Glutamatergic neuron (in vitro differentiated cells): ENCODE data around the gene MED26. TPM values are rescaled to one million over a fixed set of nuclear protein-coding genes. Genes with fewer than 3 reads are reported as not detected.

Experiments
- DNase-seq: peaks from one replicate; pipeline ENCODE4 v3.0.0; 2022
- H3K27ac Mint-ChIP-seq: one replicate; pipeline ENCODE4 v1.8.0; 2020; ENCODE audit warnings: mild to moderate bottlenecking, mixed read lengths, inconsistent platforms; ENCODE audit not compliant: unreplicated experiment
- H3K27me3 Mint-ChIP-seq: one replicate; pipeline ENCODE4 v1.8.0; 2020; ENCODE audit warnings: mild to moderate bottlenecking, moderate library complexity, mixed read lengths, inconsistent platforms; ENCODE audit not compliant: unreplicated experiment
- H3K36me3 Mint-ChIP-seq: one replicate; pipeline ENCODE4 v1.8.0; 2020; ENCODE audit warnings: mild to moderate bottlenecking, mixed read lengths, inconsistent platforms; ENCODE audit not compliant: unreplicated experiment
- H3K4me1 Mint-ChIP-seq: one replicate; pipeline ENCODE4 v1.8.0; 2020; ENCODE audit warnings: mild to moderate bottlenecking, low read depth, mixed read lengths, inconsistent platforms; ENCODE audit not compliant: unreplicated experiment
- H3K4me3 Mint-ChIP-seq: one replicate; pipeline ENCODE4 v1.8.0; 2020; ENCODE audit warnings: mild to moderate bottlenecking, mixed read lengths, inconsistent platforms; ENCODE audit not compliant: unreplicated experiment
- H3K9me3 Mint-ChIP-seq: one replicate; pipeline ENCODE4 v1.8.0; 2020; ENCODE audit warnings: mild to moderate bottlenecking, moderate library complexity, mixed read lengths, inconsistent platforms; ENCODE audit not compliant: unreplicated experiment
- total RNA-seq: library from RNA; stranded (reverse); fragmentation: NEBNext Ultra II Directional; extraction: Animal tissue kit (Norgen Biotek cat#: 25700); gene quantifications from one replicate; pipeline ENCODE4 v1.2.1, GENCODE V29; 2021; ENCODE audit not compliant: unreplicated experiment
- TF ChIP-seq, protein P1 (sequence below): fragments of 200-600 bp; sonication (generic); IDR thresholded peaks from one replicate; pipeline ENCODE4 v1.5.0; 2021; ENCODE audit not compliant: partially characterized antibody, unreplicated experiment

Gene MED26
- total RNA-seq, 1 donor from 2014 or later, result 9.8 TPM

GRCh38 chr19:16619457-16619856, 8.5 kb downstream of the MED26 start:
- no peaks in the 10 kb centered on the region for H3K36me3 Mint-ChIP-seq
- TF ChIP-seq, protein P1, sequence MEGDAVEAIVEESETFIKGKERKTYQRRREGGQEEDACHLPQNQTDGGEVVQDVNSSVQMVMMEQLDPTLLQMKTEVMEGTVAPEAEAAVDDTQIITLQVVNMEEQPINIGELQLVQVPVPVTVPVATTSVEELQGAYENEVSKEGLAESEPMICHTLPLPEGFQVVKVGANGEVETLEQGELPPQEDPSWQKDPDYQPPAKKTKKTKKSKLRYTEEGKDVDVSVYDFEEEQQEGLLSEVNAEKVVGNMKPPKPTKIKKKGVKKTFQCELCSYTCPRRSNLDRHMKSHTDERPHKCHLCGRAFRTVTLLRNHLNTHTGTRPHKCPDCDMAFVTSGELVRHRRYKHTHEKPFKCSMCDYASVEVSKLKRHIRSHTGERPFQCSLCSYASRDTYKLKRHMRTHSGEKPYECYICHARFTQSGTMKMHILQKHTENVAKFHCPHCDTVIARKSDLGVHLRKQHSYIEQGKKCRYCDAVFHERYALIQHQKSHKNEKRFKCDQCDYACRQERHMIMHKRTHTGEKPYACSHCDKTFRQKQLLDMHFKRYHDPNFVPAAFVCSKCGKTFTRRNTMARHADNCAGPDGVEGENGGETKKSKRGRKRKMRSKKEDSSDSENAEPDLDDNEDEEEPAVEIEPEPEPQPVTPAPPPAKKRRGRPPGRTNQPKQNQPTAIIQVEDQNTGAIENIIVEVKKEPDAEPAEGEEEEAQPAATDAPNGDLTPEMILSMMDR, result no peak
- H3K9me3 Mint-ChIP-seq, result no peaks in the 10 kb centered on the region
- H3K27me3 Mint-ChIP-seq, result peaks cover 6% of the 10 kb centered on the region
- no peak for DNase-seq
- no peak overlapping the region for H3K4me3 Mint-ChIP-seq
- peaks cover 27% of the 10 kb centered on the region for H3K4me1 Mint-ChIP-seq
- H3K27ac Mint-ChIP-seq, result no peak overlapping the region

GRCh38 chr19:16618248-16618647, 9.8 kb downstream of the MED26 start:
- no peaks in the 10 kb centered on the region for H3K9me3 Mint-ChIP-seq
- peak overlapping the region; percentile 64 for H3K27ac Mint-ChIP-seq
- no peaks in the 10 kb centered on the region for H3K36me3 Mint-ChIP-seq
- DNase-seq, result no peak
- peaks cover 9% of the 10 kb centered on the region for H3K27me3 Mint-ChIP-seq
- peak overlapping the region; percentile 11 for H3K4me3 Mint-ChIP-seq
- TF ChIP-seq, protein P1, result no peak
- peaks cover 28% of the 10 kb centered on the region for H3K4me1 Mint-ChIP-seq

DNA sequence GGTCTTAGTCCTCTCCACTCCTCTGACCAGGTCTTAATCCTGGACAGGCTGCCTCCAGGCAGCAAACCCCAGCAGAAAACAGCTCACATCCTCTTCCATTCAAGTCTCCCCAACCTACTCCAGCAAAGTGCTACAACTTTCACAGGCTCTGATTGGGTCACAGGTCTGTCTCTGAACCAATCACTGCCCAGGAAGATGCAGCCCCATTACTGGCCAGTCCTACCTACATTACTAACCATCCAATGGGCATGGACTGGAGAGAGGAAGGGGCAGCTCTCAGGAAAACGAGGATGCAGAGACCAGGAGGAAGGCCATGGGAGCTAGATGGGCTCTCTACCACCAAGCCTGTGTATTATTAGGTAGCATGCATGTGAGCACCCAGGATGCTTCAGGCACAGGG, 12.2 kb downstream of the MED26 start:
- no peak for DNase-seq
- H3K4me1 Mint-ChIP-seq, result peaks cover 28% of the 10 kb centered on the region

GRCh38 chr19:16614941-16615340, 13.1 kb downstream of the MED26 start:
- Mint-ChIP-seq H3K4me1 (peaks cover 26% of the 10 kb centered on the region), H3K4me3 (no peak overlapping the region), H3K27ac (no peak overlapping the region), H3K9me3 (no peaks in the 10 kb centered on the region), H3K36me3 (no peaks in the 10 kb centered on the region), H3K27me3 (peaks cover 11% of the 10 kb centered on the region)
- no peak for DNase-seq
- TF ChIP-seq, protein P1, result no peak

More for the DNA sequence above, 12.2 kb downstream of the MED26 start:
- H3K4me3 Mint-ChIP-seq, result no peak overlapping the region
- H3K27me3 Mint-ChIP-seq, result peaks cover 11% of the 10 kb centered on the region
- TF ChIP-seq, protein P1, result no peak
- no peaks in the 10 kb centered on the region for H3K9me3 Mint-ChIP-seq
- no peaks in the 10 kb centered on the region for H3K36me3 Mint-ChIP-seq
- H3K27ac Mint-ChIP-seq, result no peak overlapping the region

DNA sequence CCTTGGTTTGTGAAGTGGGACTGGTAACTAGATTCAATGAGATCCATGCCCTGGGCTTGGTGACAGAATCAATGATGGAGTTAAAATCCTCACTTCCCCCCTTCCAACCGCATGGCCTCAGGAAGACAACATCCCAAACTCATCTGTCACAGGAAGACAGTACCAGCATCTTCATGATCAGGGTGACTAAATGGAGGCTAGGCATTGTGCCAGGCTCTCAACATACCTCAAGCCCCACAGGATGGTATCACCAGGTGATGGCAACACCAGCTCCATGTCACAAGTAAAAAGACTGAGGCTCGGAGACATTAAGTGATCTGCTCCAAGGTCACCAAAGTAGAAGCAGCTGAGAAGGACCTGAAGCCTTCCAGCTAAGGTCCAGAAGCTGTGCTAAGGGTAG, 14.2 kb downstream of the MED26 start:
- Mint-ChIP-seq H3K9me3 (no peaks in the 10 kb centered on the region), H3K27ac (no peak overlapping the region), H3K4me1 (peaks cover 18% of the 10 kb centered on the region), H3K4me3 (no peak overlapping the region), H3K36me3 (no peaks in the 10 kb centered on the region), H3K27me3 (peaks cover 9% of the 10 kb centered on the region)
- no peak for DNase-seq
- TF ChIP-seq, protein P1, result no peak
